Lower lobe of right lung (tissue), 2 donors: ENCODE results near the gene FNIP2. TPM values are rescaled to one million over a fixed set of nuclear protein-coding genes. Genes with fewer than 3 reads are reported as not detected.
A peak's percentile ranks its signal among the peaks of the same experiment; 100 is the strongest.
"Not testable (repeated sequence)": the region's sequence is repeated elsewhere in the genome, so short reads cannot be mapped to it uniquely, and the experiment has no call there.

ENCODE experiments used
- ATAC-seq, 2 donors: fragments of 200-7000 bp; cut with Tn5 transposase; one replicate each; pipeline ENCODE4 v1.9.1; 2020 to 2022; ENCODE audit warnings: mild to moderate bottlenecking in 2 of 2, moderate library complexity in 2 of 2
- DNase-seq: peaks from one replicate; pipeline ENCODE4 v3.0.0-alpha.2; 2020
- H3K27ac ChIP-seq: fragments of 200-600 bp; one replicate; pipeline ENCODE4 v1.8.0; 2022
- H3K27me3 ChIP-seq: fragments of 200-600 bp; one replicate; pipeline ENCODE4 v1.8.0; 2022; ENCODE audit warnings: low read depth
- H3K36me3 ChIP-seq: fragments of 200-600 bp; one replicate; pipeline ENCODE4 v1.8.0; 2022; ENCODE audit warnings: mild to moderate bottlenecking
- H3K4me1 ChIP-seq: fragments of 200-600 bp; one replicate; pipeline ENCODE4 v1.8.0; 2022
- H3K4me3 ChIP-seq: fragments of 200-600 bp; one replicate; pipeline ENCODE4 v1.8.0; 2022; ENCODE audit warnings: mild to moderate bottlenecking
- H3K9me3 ChIP-seq: fragments of 200-600 bp; one replicate; pipeline ENCODE4 v1.8.0; 2022
- CTCF ChIP-seq: fragments of 200-600 bp; IDR thresholded peaks from one replicate; pipeline ENCODE4 v1.8.0; 2022; ENCODE audit warnings: antibody characterized with exemption, mild to moderate bottlenecking
- intact Hi-C: fragments of 100-400 bp; cut with DNase I; formaldehyde crosslinking; loops from one replicate; pipeline ENCODE4 v1.11.0; 2022
- total RNA-seq: library from RNA; stranded (reverse); fragmentation: NEBNext Ultra II Directional; extraction: Animal tissue kit (Norgen Biotek cat#: 25700); gene quantifications from one replicate; pipeline ENCODE4 v1.2.1, GENCODE V29; 2021
- donor health status: DM: no; HTN: yes; CAD: no; lungs with severe emphysema.

The FNIP2 gene
- total RNA-seq, 1 donor from 2014 or later, result 90.7 TPM

DNA sequence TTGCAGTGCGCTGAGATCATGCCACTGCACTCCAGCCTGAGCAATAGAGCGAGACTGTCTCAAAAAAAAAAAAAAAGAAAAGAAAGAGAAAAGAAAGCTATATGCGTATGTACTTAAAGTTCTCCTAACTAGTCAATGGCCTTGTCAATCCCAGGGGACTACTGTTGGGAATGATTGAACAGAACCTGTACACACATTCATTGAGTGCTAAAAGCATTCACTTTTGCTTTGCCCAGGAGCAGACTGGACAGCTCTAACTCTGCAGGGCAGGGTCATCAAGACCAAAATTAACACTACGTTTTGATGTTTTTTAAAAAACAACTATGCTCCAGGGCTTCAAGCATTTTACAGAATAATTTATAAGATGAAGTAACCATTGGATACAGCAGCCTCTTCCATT, 106.2 kb downstream of the FNIP2 start:
- H3K4me3 ChIP-seq, result no peak overlapping the region
- H3K9me3 ChIP-seq, result no peaks in the 10 kb centered on the region
- peaks cover 68% of the 10 kb centered on the region for H3K36me3 ChIP-seq
- DNase-seq (no peak), ATAC-seq (no peak)
- no peak overlapping the region for H3K27ac ChIP-seq
- intact Hi-C loops, result no loop called here
- no peaks in the 10 kb centered on the region for H3K27me3 ChIP-seq
- no peaks in the 10 kb centered on the region for H3K4me1 ChIP-seq
- TF ChIP-seq CTCF, result no peak

GRCh38 chr4:158875455-158875854, 106.6 kb downstream of the FNIP2 start:
- Histone ChIP-seq H3K4me1 (no peaks in the 10 kb centered on the region), H3K27me3 (no peaks in the 10 kb centered on the region), H3K36me3 (peaks cover 67% of the 10 kb centered on the region), H3K9me3 (no peaks in the 10 kb centered on the region), H3K4me3 (no peak overlapping the region), H3K27ac (no peak overlapping the region)
- DNase-seq, result no peak
- no peak for TF ChIP-seq CTCF
- no peak for ATAC-seq
- intact Hi-C loops, result no loop called here

DNA sequence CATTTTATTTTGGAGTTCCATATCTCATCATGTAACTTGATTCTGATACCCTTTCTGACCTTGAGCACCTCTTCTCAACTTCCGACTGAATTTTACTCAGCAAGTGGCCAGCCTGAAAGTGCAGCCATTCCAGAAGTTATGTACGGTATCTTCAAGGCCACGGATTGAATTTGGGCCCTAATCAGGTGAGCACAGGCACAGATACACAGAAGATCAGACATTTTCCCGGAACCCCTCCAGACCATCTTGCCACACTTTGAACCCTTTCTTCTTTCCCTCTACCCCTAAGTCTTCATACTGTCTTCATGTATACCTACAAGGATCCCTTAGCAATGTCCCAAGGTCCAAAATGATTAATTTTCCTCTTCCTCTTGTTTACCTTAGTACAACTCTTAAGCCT, 108.2 kb downstream of the FNIP2 start:
- no peak for ATAC-seq
- no peaks in the 10 kb centered on the region for H3K27me3 ChIP-seq
- H3K36me3 ChIP-seq, result peaks cover 55% of the 10 kb centered on the region
- TF ChIP-seq CTCF, result no peak
- H3K4me1 ChIP-seq, result no peaks in the 10 kb centered on the region
- no peaks in the 10 kb centered on the region for H3K9me3 ChIP-seq
- H3K27ac ChIP-seq, result no peak overlapping the region
- DNase-seq, result no peak
- no peak overlapping the region for H3K4me3 ChIP-seq
- intact Hi-C loops, result no loop called here

DNA sequence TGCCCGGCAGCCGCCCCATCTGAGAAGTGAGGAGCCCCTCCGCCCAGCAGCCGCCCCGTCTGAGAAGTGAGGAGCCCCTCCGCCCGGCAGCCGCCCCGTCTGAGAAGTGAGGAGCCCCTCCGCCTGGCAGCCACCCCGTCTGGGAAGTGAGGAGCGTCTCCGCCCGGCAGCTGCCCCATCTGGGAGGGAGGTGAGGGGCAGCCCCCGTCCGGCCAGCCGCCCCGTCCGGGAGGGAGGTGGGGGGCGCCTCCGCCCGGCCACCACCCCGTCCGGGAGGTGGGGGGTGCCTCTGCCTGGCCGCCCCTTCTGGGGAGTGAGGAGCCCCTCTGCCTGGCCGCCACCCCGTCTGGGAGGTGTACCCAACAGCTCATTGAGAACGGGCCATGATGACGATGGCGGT, 113.3 kb downstream of the FNIP2 start:
- H3K27ac ChIP-seq, H3K4me1 ChIP-seq, ATAC-seq, intact Hi-C loops, H3K4me3 ChIP-seq, H3K9me3 ChIP-seq, DNase-seq, H3K27me3 ChIP-seq: not testable (repeated sequence)
- peaks cover 22% of the 10 kb centered on the region for H3K36me3 ChIP-seq

GRCh38 chr4:158884280-158884679, 115.5 kb downstream of the FNIP2 start:
- DNase-seq (no peak), ATAC-seq (peak in 1 of 2 donors; percentile 51)
- TF ChIP-seq CTCF, result no peak
- Histone ChIP-seq H3K27ac (no peak overlapping the region), H3K36me3 (peaks cover 20% of the 10 kb centered on the region), H3K4me3 (no peak overlapping the region), H3K4me1 (no peaks in the 10 kb centered on the region), H3K9me3 (no peaks in the 10 kb centered on the region), H3K27me3 (no peaks in the 10 kb centered on the region)
- intact Hi-C loops, result no loop called here

GRCh38 chr4:158885564-158885963, 116.7 kb downstream of the FNIP2 start:
- Histone ChIP-seq H3K27me3 (no peaks in the 10 kb centered on the region), H3K4me1 (no peaks in the 10 kb centered on the region), H3K9me3 (no peaks in the 10 kb centered on the region), H3K36me3 (peaks cover 27% of the 10 kb centered on the region), H3K4me3 (no peak overlapping the region), H3K27ac (no peak overlapping the region)
- ATAC-seq, result no peak
- intact Hi-C loops, result no loop called here
- no peak for DNase-seq
- TF ChIP-seq CTCF, result no peak
